GM12872 (cell line): Measurements from ENCODE around the gene SDHB.

Source experiments
- CTCF ChIP-seq: IDR thresholded peaks from 3 replicates; pipeline ENCODE4 v1.5.1; 2011; ENCODE audit warnings: low read depth, mild to moderate bottlenecking, low read length, moderate library complexity; ENCODE audit not compliant: insufficient read depth

The SDHB gene

GRCh38 chr1:17053086-17053684 lies 647 bp downstream of the SDHB start:
- TF ChIP-seq CTCF, result no peak

- no peak for TF ChIP-seq CTCF
These were observed 1.2 kb downstream of the SDHB start for GRCh38 chr1:17052641-17053040.

GRCh38 chr1:17052038-17052437 lies 1.8 kb downstream of the SDHB start:
- TF ChIP-seq CTCF, result no peak

GRCh38 chr1:17047924-17048323 lies 5.9 kb downstream of the SDHB start:
- TF ChIP-seq CTCF, result no peak

- TF ChIP-seq CTCF, result no peak
These were observed 7.5 kb downstream of the SDHB start for GRCh38 chr1:17046334-17046657.

- TF ChIP-seq CTCF, result peak; percentile 63
These were observed 8.0 kb downstream of the SDHB start for GRCh38 chr1:17045634-17046333.

- TF ChIP-seq CTCF, result no peak
These were observed 8.7 kb downstream of the SDHB start for GRCh38 chr1:17045150-17045549.
